Tibial nerve (tissue), 4 donors: ENCODE data around the gene GAPDH.

ENCODE experiments used
- CTCF ChIP-seq, 5 experiments: fragments of 200-600 bp in 3 of 5; fragments of 450-650 bp in 2 of 5; sonication (generic) in 3 of 5; IDR thresholded peaks; one replicate each; pipeline ENCODE4 v1.5.1; 2016 to 2019; ENCODE audit warnings: antibody characterized with exemption in 5 of 5, mild to moderate bottlenecking in 3 of 5, moderate library complexity in 2 of 5
- EP300 ChIP-seq, 2 donors: sonication (generic); formaldehyde crosslinking; IDR thresholded peaks; one replicate each; pipeline ENCODE4 v1.6.1; 2017; ENCODE audit warnings: antibody characterized with exemption in 2 of 2, mild to moderate bottlenecking in 1 of 2

GRCh38 chr12:6494258-6494743 lies 40.0 kb upstream of the GAPDH start:
- TF ChIP-seq CTCF (IDR thresholded peaks at IDR 0.05) (no peak), EP300 (IDR thresholded peaks at IDR 0.05) (no peak)
